ENCODE data around the gene PSENEN.

DNA sequence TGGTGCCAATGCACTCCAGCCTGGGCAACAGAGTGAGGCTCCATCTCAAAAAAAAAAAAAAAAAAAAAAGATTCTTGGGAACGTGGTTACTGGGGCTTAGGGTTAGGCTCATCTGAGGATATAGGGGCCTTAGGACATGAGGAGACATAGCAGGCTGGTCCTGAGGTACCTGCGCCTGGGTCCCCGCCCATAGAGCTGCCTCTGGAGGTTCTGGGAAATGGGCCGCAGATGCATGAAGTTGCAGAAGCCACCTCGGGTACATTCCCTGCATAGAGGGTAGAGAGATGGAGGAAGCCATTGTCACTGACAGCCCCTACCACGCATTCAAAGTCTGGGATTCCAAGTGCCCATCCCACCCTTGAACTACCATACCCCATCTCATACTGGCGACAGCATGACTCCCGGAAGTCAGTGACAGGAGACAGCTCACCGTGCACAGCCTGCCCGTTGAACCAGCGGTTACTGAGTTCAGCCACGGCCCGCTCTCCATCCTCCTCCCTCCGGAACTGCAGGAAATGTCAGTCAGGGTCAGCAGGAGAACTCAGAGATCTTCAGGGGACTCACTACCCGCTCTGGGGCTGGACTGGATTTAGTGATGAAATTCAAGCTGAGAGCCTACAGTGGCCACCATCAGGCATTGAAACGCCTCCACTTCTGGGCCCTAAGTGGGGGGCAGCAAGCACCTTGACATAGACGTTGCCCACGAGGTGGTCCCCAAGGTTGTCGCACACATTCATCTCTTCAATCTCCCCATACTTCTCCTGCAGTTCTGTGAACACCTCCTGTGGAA lies 1.6 kb upstream of the PSENEN start:
- TF ChIP-seq, protein P1, sequence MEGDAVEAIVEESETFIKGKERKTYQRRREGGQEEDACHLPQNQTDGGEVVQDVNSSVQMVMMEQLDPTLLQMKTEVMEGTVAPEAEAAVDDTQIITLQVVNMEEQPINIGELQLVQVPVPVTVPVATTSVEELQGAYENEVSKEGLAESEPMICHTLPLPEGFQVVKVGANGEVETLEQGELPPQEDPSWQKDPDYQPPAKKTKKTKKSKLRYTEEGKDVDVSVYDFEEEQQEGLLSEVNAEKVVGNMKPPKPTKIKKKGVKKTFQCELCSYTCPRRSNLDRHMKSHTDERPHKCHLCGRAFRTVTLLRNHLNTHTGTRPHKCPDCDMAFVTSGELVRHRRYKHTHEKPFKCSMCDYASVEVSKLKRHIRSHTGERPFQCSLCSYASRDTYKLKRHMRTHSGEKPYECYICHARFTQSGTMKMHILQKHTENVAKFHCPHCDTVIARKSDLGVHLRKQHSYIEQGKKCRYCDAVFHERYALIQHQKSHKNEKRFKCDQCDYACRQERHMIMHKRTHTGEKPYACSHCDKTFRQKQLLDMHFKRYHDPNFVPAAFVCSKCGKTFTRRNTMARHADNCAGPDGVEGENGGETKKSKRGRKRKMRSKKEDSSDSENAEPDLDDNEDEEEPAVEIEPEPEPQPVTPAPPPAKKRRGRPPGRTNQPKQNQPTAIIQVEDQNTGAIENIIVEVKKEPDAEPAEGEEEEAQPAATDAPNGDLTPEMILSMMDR (IDR thresholded peaks at IDR 0.05 in 4 of 5, conservative IDR thresholded peaks at IDR 0.05 in 1 of 5), result no peak
- TF ChIP-seq POLR2A (IDR thresholded peaks at IDR 0.05), result no peak

Data from gastrocnemius medialis (tissue), 4 donors.